Gastroesophageal sphincter (tissue), 3 donors: ENCODE data around the gene SETD5.

Source experiments
- POLR2A ChIP-seq, 2 donors: fragments of 450-650 bp; IDR thresholded peaks; one replicate each; pipeline ENCODE4 v1.6.1; 2017; ENCODE audit warnings: antibody characterized with exemption in 2 of 2, mild to moderate bottlenecking in 2 of 2, moderate library complexity in 1 of 2
- POLR2AphosphoS5 ChIP-seq: sonication (generic); formaldehyde crosslinking; IDR thresholded peaks from one replicate; pipeline ENCODE4 v1.6.1; 2017; ENCODE audit warnings: antibody characterized with exemption
- TF ChIP-seq, protein P1 (sequence below), 4 experiments: fragments of 200-600 bp in 2 of 4; fragments of 450-650 bp in 2 of 4; sonication (generic) in 1 of 4; IDR thresholded peaks; one replicate each; pipeline ENCODE4 v1.5.1; 2017 to 2019; ENCODE audit warnings: antibody characterized with exemption in 4 of 4, mild to moderate bottlenecking in 2 of 4, moderate library complexity in 2 of 4

DNA sequence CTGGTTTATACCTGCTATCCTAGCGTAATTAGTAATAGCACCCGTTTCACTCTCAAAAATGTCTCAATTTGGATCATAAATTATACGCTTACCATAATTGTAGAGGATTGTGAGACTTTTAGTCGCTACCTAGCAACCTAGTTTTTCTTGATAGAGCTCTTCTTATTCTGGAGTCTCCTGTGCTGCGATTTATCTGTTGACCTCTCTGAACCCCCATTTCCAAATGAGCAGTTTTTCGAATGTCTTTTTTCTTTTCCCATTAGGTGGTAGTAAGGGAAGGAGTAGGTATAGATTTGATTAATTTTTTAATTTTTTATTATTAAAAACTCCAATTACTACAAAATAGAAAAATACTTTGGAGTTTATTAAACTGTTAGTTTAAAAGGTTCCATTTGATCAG, 10.6 kb downstream of the SETD5 start:
- TF ChIP-seq, protein P1, sequence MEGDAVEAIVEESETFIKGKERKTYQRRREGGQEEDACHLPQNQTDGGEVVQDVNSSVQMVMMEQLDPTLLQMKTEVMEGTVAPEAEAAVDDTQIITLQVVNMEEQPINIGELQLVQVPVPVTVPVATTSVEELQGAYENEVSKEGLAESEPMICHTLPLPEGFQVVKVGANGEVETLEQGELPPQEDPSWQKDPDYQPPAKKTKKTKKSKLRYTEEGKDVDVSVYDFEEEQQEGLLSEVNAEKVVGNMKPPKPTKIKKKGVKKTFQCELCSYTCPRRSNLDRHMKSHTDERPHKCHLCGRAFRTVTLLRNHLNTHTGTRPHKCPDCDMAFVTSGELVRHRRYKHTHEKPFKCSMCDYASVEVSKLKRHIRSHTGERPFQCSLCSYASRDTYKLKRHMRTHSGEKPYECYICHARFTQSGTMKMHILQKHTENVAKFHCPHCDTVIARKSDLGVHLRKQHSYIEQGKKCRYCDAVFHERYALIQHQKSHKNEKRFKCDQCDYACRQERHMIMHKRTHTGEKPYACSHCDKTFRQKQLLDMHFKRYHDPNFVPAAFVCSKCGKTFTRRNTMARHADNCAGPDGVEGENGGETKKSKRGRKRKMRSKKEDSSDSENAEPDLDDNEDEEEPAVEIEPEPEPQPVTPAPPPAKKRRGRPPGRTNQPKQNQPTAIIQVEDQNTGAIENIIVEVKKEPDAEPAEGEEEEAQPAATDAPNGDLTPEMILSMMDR (IDR thresholded peaks at IDR 0.05): no peak
- TF ChIP-seq POLR2A (IDR thresholded peaks at IDR 0.05) (no peak), POLR2AphosphoS5 (no peak)
